Naive thymus-derived CD4-positive, alpha-beta T cell (primary cell): ENCODE results near the gene BICC1. TPM values are rescaled to one million over a fixed set of nuclear protein-coding genes. Genes with fewer than 3 reads are reported as not detected.

Experiments used
- ATAC-seq: fragments of 150-1000 bp; cut with Tn5 transposase; 2 replicates; pipeline ENCODE4 v1.10.0; 2021; ENCODE audit warnings: mild to moderate bottlenecking, moderate library complexity
- CTCF ChIA-PET: fragments of 350-600 bp; sonication (Branson Sonifier 250); formaldehyde crosslinking; loops from one replicate; lab custom pipeline; 2021; ENCODE audit warnings: antibody characterized with exemption; lab: Charles Lee
- POLR2A ChIA-PET: fragments of 350-600 bp; sonication (Branson Sonifier 250); formaldehyde crosslinking; loops from one replicate; lab custom pipeline; 2021; ENCODE audit warnings: antibody characterized with exemption, inconsistent platforms; lab: Charles Lee
- DNase-seq, 9 donors: peaks; one replicate each; pipeline versions ENCODE4 v3.0.0 to v3.0.0-alpha.2; 2020 to 2022; ENCODE audit warnings: mixed read lengths in 1 of 9
- H3K27ac ChIP-seq: one replicate; pipeline ENCODE4 v1.7.0; 2013; ENCODE audit warnings: mild to moderate bottlenecking, low read depth, low read length, moderate library complexity
- H3K27me3 ChIP-seq, 2 donors: one replicate each; pipeline ENCODE4 v1.7.0; 2013; ENCODE audit warnings: low read length in 2 of 2, mild to moderate bottlenecking in 2 of 2, moderate library complexity in 2 of 2; ENCODE audit not compliant: control insufficient read depth in 2 of 2, insufficient read depth in 2 of 2
- H3K36me3 ChIP-seq, 3 experiments: 1 replicate in 2 of 3; 2 replicates in 1 of 3; pipeline ENCODE4 v1.7.0; 2013; ENCODE audit warnings: low read length in 3 of 3, mild to moderate bottlenecking in 3 of 3, moderate library complexity in 1 of 3; ENCODE audit not compliant: insufficient read depth in 3 of 3, control insufficient read depth in 2 of 3
- H3K4me1 ChIP-seq, 2 donors: one replicate each; pipeline ENCODE4 v1.7.0; 2013; ENCODE audit warnings: low read length in 2 of 2, mild to moderate bottlenecking in 2 of 2, moderate library complexity in 1 of 2; ENCODE audit not compliant: control insufficient read depth in 2 of 2, insufficient read depth in 2 of 2
- H3K4me3 ChIP-seq: 2 replicates; pipeline ENCODE4 v1.7.0; 2013; ENCODE audit warnings: mild to moderate bottlenecking, low read length
- H3K9me3 ChIP-seq, 3 experiments: 1 replicate in 2 of 3; 2 replicates in 1 of 3; pipeline ENCODE4 v1.7.0; 2013; ENCODE audit warnings: low read length in 3 of 3; ENCODE audit not compliant: control insufficient read depth in 2 of 3
- H3K27ac Mint-ChIP-seq, 9 donors: one replicate each; pipeline ENCODE4 v1.8.0; 2020 to 2022; ENCODE audit warnings: mixed read lengths in 9 of 9, mild to moderate bottlenecking in 8 of 9, moderate library complexity in 5 of 9, inconsistent platforms in 2 of 9
- H3K27me3 Mint-ChIP-seq, 5 donors: one replicate each; pipeline ENCODE4 v1.8.0; 2021 to 2022; ENCODE audit warnings: mixed read lengths in 5 of 5, mild to moderate bottlenecking in 1 of 5
- H3K36me3 Mint-ChIP-seq, 5 donors: one replicate each; pipeline ENCODE4 v1.8.0; 2020 to 2022; ENCODE audit warnings: mixed read lengths in 5 of 5, mild to moderate bottlenecking in 3 of 5, inconsistent platforms in 1 of 5
- H3K4me1 Mint-ChIP-seq, 7 donors: one replicate each; pipeline ENCODE4 v1.8.0; 2020 to 2022; ENCODE audit warnings: mixed read lengths in 7 of 7, mild to moderate bottlenecking in 3 of 7, inconsistent platforms in 1 of 7
- H3K4me3 Mint-ChIP-seq, 10 donors: one replicate each; pipeline ENCODE4 v1.8.0; 2020 to 2022; ENCODE audit warnings: mild to moderate bottlenecking in 10 of 10, mixed read lengths in 10 of 10, moderate library complexity in 6 of 10, inconsistent platforms in 2 of 10
- H3K9me3 Mint-ChIP-seq, 11 donors: one replicate each; pipeline ENCODE4 v1.8.0; 2020 to 2022; ENCODE audit warnings: mixed read lengths in 11 of 11, mild to moderate bottlenecking in 4 of 11, inconsistent platforms in 1 of 11, moderate library complexity in 1 of 11
- intact Hi-C, 2 donors: fragments of 100-400 bp; cut with micrococcal nuclease; formaldehyde crosslinking; loops; one replicate each; pipeline ENCODE4 v1.15.1; 2023
- polyA plus RNA-seq, 2 donors: library from polyadenylated mRNA; unstranded; fragments of 300-500 nt; fragmentation: Illumina TruSeq; gene quantifications; one replicate each; pipeline ENCODE4 v1.2.3, GENCODE V29; 2021
- total RNA-seq, 6 experiments: library from RNA in 5 of 6; stranded (reverse) in 5 of 6; gene quantifications; 1 replicate in 5 of 6; 2 replicates in 1 of 6; pipeline ENCODE4 v1.2.3 and lab custom pipeline; 2021 to 2026

BICC1 gene
- total and polyA plus RNA-seq, 7 experiments from 2014 or later: 0.05 to 0.10 TPM; not detected in 5

GRCh38 chr10:58546722-58547445 lies 34.2 kb downstream of the BICC1 start:
- Histone ChIP-seq H3K27me3 (no peaks in the 10 kb centered on the region), H3K36me3 (no peaks in the 10 kb centered on the region), H3K4me1 (no peaks in the 10 kb centered on the region), H3K9me3 (no peaks in the 10 kb centered on the region), H3K27ac (no peak overlapping the region), H3K4me3 (no peak overlapping the region)
- DNase-seq: no peak
- Mint-ChIP-seq H3K4me3 (no peak overlapping the region), H3K27me3 (peaks cover 0 to 9% (median 0%) of the 10 kb centered on the region in 5 donors), H3K4me1 (no peaks in the 10 kb centered on the region), H3K9me3 (no peaks in the 10 kb centered on the region), H3K27ac (no peak overlapping the region), H3K36me3 (no peaks in the 10 kb centered on the region)
- intact Hi-C loops: no loop called here
- ChIA-PET POLR2A (no interaction called here), CTCF (no interaction called here)
- no peak for ATAC-seq

- DNase-seq: no peak
- ChIA-PET CTCF (no interaction called here), POLR2A (no interaction called here)
- no peak for ATAC-seq
- Mint-ChIP-seq H3K27ac (no peak overlapping the region), H3K9me3 (peaks cover 0 to 1% (median 0%) of the 10 kb centered on the region in 11 donors), H3K27me3 (peaks cover 0 to 9% (median 0%) of the 10 kb centered on the region in 5 donors), H3K36me3 (no peaks in the 10 kb centered on the region), H3K4me1 (no peaks in the 10 kb centered on the region), H3K4me3 (no peak overlapping the region)
- Histone ChIP-seq H3K27ac (no peak overlapping the region), H3K9me3 (no peaks in the 10 kb centered on the region), H3K27me3 (no peaks in the 10 kb centered on the region), H3K4me1 (no peaks in the 10 kb centered on the region), H3K36me3 (no peaks in the 10 kb centered on the region), H3K4me3 (no peak overlapping the region)
- intact Hi-C loops: no loop called here
Observed at GRCh38 chr10:58547963-58548362, 35.3 kb downstream of the BICC1 start.

- intact Hi-C loops: no loop called here
- CTCF ChIA-PET: no interaction called here
- peaks cover 0 to 5% (median 0%) of the 10 kb centered on the region in 3 experiments for H3K9me3 ChIP-seq
- peaks cover 0 to 25% (median 6%) of the 10 kb centered on the region in 11 donors for H3K9me3 Mint-ChIP-seq
- no peaks in the 10 kb centered on the region for H3K4me1 ChIP-seq
- DNase-seq (no peak), ATAC-seq (no peak)
- no peak overlapping the region for H3K4me3 Mint-ChIP-seq
- H3K27me3 ChIP-seq: no peaks in the 10 kb centered on the region
- no peak overlapping the region for H3K27ac Mint-ChIP-seq
- POLR2A ChIA-PET: no interaction called here
- H3K27me3 Mint-ChIP-seq: peaks cover 0 to 13% (median 0%) of the 10 kb centered on the region in 5 donors
- H3K36me3 ChIP-seq: no peaks in the 10 kb centered on the region
- no peaks in the 10 kb centered on the region for H3K36me3 Mint-ChIP-seq
- no peak overlapping the region for H3K27ac ChIP-seq
- H3K4me3 ChIP-seq: no peak overlapping the region
- no peaks in the 10 kb centered on the region for H3K4me1 Mint-ChIP-seq
Observed at GRCh38 chr10:58554316-58554715, 41.6 kb downstream of the BICC1 start.

GRCh38 chr10:58555170-58555929 lies 42.7 kb downstream of the BICC1 start:
- H3K27ac ChIP-seq: no peak overlapping the region
- ATAC-seq (no peak), DNase-seq (no peak)
- H3K9me3 Mint-ChIP-seq: peaks cover 0 to 35% (median 8%) of the 10 kb centered on the region in 11 donors
- no peaks in the 10 kb centered on the region for H3K36me3 ChIP-seq
- ChIA-PET CTCF (no interaction called here), POLR2A (no interaction called here)
- intact Hi-C loops: no loop called here
- H3K27me3 ChIP-seq: no peaks in the 10 kb centered on the region
- no peak overlapping the region for H3K4me3 Mint-ChIP-seq
- H3K4me1 ChIP-seq: no peaks in the 10 kb centered on the region
- peaks cover 0 to 5% (median 0%) of the 10 kb centered on the region in 3 experiments for H3K9me3 ChIP-seq
- no peak overlapping the region for H3K4me3 ChIP-seq
- no peaks in the 10 kb centered on the region for H3K4me1 Mint-ChIP-seq
- H3K27me3 Mint-ChIP-seq: peaks cover 0 to 13% (median 0%) of the 10 kb centered on the region in 5 donors
- no peaks in the 10 kb centered on the region for H3K36me3 Mint-ChIP-seq
- H3K27ac Mint-ChIP-seq: no peak overlapping the region

- Histone ChIP-seq H3K9me3 (peaks cover 0 to 5% (median 0%) of the 10 kb centered on the region in 3 experiments), H3K36me3 (no peaks in the 10 kb centered on the region), H3K27ac (no peak overlapping the region), H3K4me3 (no peak overlapping the region), H3K27me3 (no peaks in the 10 kb centered on the region), H3K4me1 (no peaks in the 10 kb centered on the region)
- CTCF ChIA-PET: no interaction called here
- H3K9me3 Mint-ChIP-seq: peaks cover 0 to 41% (median 8%) of the 10 kb centered on the region in 11 donors
- ATAC-seq (no peak), DNase-seq (no peak)
- no peak overlapping the region for H3K4me3 Mint-ChIP-seq
- H3K36me3 Mint-ChIP-seq: no peaks in the 10 kb centered on the region
- POLR2A ChIA-PET: no interaction called here
- no peaks in the 10 kb centered on the region for H3K4me1 Mint-ChIP-seq
- intact Hi-C loops: no loop called here
- peaks cover 0 to 7% (median 0%) of the 10 kb centered on the region in 5 donors for H3K27me3 Mint-ChIP-seq
- no peak overlapping the region for H3K27ac Mint-ChIP-seq
Observed at GRCh38 chr10:58555930-58556311, 43.2 kb downstream of the BICC1 start.

- no peak overlapping the region for H3K4me3 ChIP-seq
- Mint-ChIP-seq H3K4me1 (no peaks in the 10 kb centered on the region), H3K36me3 (no peaks in the 10 kb centered on the region), H3K27me3 (peaks cover 0 to 6% (median 0%) of the 10 kb centered on the region in 5 donors), H3K27ac (no peak overlapping the region), H3K9me3 (peaks cover 2 to 48% (median 12%) of the 10 kb centered on the region in 11 donors), H3K4me3 (no peak overlapping the region)
- no peaks in the 10 kb centered on the region for H3K27me3 ChIP-seq
- ChIA-PET POLR2A (no interaction called here), CTCF (no interaction called here)
- H3K9me3 ChIP-seq: peaks cover 0 to 8% (median 0%) of the 10 kb centered on the region in 3 experiments
- intact Hi-C loops: no loop called here
- no peak overlapping the region for H3K27ac ChIP-seq
- ATAC-seq (no peak), DNase-seq (no peak)
- no peaks in the 10 kb centered on the region for H3K36me3 ChIP-seq
- no peaks in the 10 kb centered on the region for H3K4me1 ChIP-seq
Observed at GRCh38 chr10:58556516-58557165, 44.0 kb downstream of the BICC1 start.
